Liver (tissue), 9 donors: ENCODE results near the gene PPP3CA. TPM values are rescaled to one million over a fixed set of nuclear protein-coding genes. Genes with fewer than 3 reads are reported as not detected.

Experiments
- DNase-seq: peaks from one replicate; pipeline ENCODE4 v3.0.0-alpha.2; 2017; ENCODE audit warnings: low spot score
- H3K27ac ChIP-seq, 2 donors: one replicate each; pipeline ENCODE4 v1.7.0; 2013; ENCODE audit warnings: inconsistent platforms in 2 of 2, low read length in 2 of 2, control low read depth in 1 of 2, low read depth in 1 of 2, mild to moderate bottlenecking in 1 of 2
- H3K27me3 ChIP-seq, 4 donors: one replicate each; pipeline versions ENCODE4 v1.6.1 to v1.7.0; 2013; ENCODE audit warnings: low read length in 3 of 4, inconsistent platforms in 1 of 4, mild to moderate bottlenecking in 1 of 4, moderate library complexity in 1 of 4; ENCODE audit not compliant: control insufficient read depth in 4 of 4, insufficient read depth in 4 of 4
- H3K36me3 ChIP-seq, 4 donors: one replicate each; pipeline versions ENCODE4 v1.6.1 to v1.7.0; 2013; ENCODE audit warnings: low read length in 3 of 4, mild to moderate bottlenecking in 3 of 4, low read depth in 1 of 4, moderate library complexity in 1 of 4; ENCODE audit not compliant: control insufficient read depth in 4 of 4, insufficient read depth in 3 of 4
- H3K4me1 ChIP-seq, 4 donors: one replicate each; pipeline versions ENCODE4 v1.6.1 to v1.7.0; 2013; ENCODE audit warnings: low read length in 3 of 4, mild to moderate bottlenecking in 3 of 4, moderate library complexity in 1 of 4; ENCODE audit not compliant: control insufficient read depth in 4 of 4, insufficient read depth in 4 of 4
- H3K4me3 ChIP-seq, 3 donors: one replicate each; pipeline versions ENCODE4 v1.6.1 to v1.7.0; 2013; ENCODE audit warnings: low read length in 3 of 3, control low read depth in 1 of 3, low read depth in 1 of 3, mild to moderate bottlenecking in 1 of 3
- H3K9ac ChIP-seq, 2 donors: one replicate each; pipeline ENCODE4 v1.7.0; 2013; ENCODE audit warnings: low read length in 2 of 2, mild to moderate bottlenecking in 2 of 2, moderate library complexity in 2 of 2, control low read depth in 1 of 2, low read depth in 1 of 2
- H3K9me3 ChIP-seq, 4 donors: one replicate each; pipeline versions ENCODE4 v1.6.1 to v1.7.0; 2013; ENCODE audit warnings: low read length in 3 of 4; ENCODE audit not compliant: control insufficient read depth in 4 of 4
- ATF3 ChIP-seq: IDR thresholded peaks from 2 replicates; pipeline ENCODE4 v1.6.1; 2016; ENCODE audit warnings: antibody characterized with exemption
- CTCF ChIP-seq: fragments of 150-350 bp; IDR thresholded peaks from 2 replicates; pipeline ENCODE4 v1.5.1; 2017; ENCODE audit warnings: improper control_type of control experiment, low read depth, low read length; ENCODE audit not compliant: missing input control
- EGR1 ChIP-seq, 2 donors: IDR thresholded peaks; 2 replicates each; pipeline ENCODE4 v1.6.1; 2016 to 2018; ENCODE audit warnings: antibody characterized with exemption in 2 of 2, low read depth in 2 of 2
- FOXA1 ChIP-seq: IDR thresholded peaks from 2 replicates; pipeline ENCODE4 v1.6.1; 2016; ENCODE audit warnings: antibody characterized with exemption
- FOXA2 ChIP-seq: IDR thresholded peaks from 2 replicates; pipeline ENCODE4 v1.6.1; 2016; ENCODE audit warnings: antibody characterized with exemption
- GABPA ChIP-seq, 2 donors: IDR thresholded peaks in 1 of 2; conservative IDR thresholded peaks in 1 of 2; 2 replicates each; pipeline ENCODE4 v1.6.1; 2016; ENCODE audit warnings: antibody characterized with exemption in 2 of 2, mild to moderate bottlenecking in 1 of 2, moderate library complexity in 1 of 2
- HNF4A ChIP-seq, 2 donors: conservative IDR thresholded peaks; 2 replicates each; pipeline ENCODE4 v1.6.1; 2016; ENCODE audit warnings: antibody characterized with exemption in 2 of 2, mild to moderate bottlenecking in 2 of 2
- JUND ChIP-seq, 2 donors: IDR thresholded peaks; 2 replicates each; pipeline ENCODE4 v1.6.1; 2016; ENCODE audit warnings: antibody characterized with exemption in 2 of 2
- NR2F2 ChIP-seq: IDR thresholded peaks from 2 replicates; pipeline ENCODE4 v1.6.1; 2016; ENCODE audit warnings: antibody characterized with exemption
- RAD21 ChIP-seq, 2 donors: IDR thresholded peaks; 2 replicates each; pipeline ENCODE4 v1.6.1; 2016; ENCODE audit warnings: antibody characterized with exemption in 2 of 2, mild to moderate bottlenecking in 2 of 2
- RXRA ChIP-seq, 2 donors: IDR thresholded peaks; 2 replicates each; pipeline ENCODE4 v1.6.1; 2017 to 2018; ENCODE audit warnings: antibody characterized with exemption in 2 of 2, mild to moderate bottlenecking in 1 of 2
- SP1 ChIP-seq: IDR thresholded peaks from 2 replicates; pipeline ENCODE4 v1.6.1; 2018; ENCODE audit warnings: antibody characterized with exemption, mild to moderate bottlenecking
- ZBTB33 ChIP-seq: IDR thresholded peaks from 2 replicates; pipeline ENCODE4 v1.6.1; 2016; ENCODE audit warnings: antibody characterized with exemption
- WGBS: extraction: QIAGEN DNeasy Blood & Tissue Kit; methylation state at CpG from one replicate; pipeline ENCODE4 v1.1.7; 2013; 5-methylcytosine and 5-hydroxymethylcytosine counted together
- polyA plus RNA-seq, 2 donors: library from polyadenylated mRNA; stranded (reverse) in 1 of 2; unstranded in 1 of 2; fragments of 200-250 nt in 1 of 2; fragments of >200 nt in 1 of 2; fragmentation: Nextera tagmentation in 1 of 2; extraction: Ambion mirVana in 1 of 2; gene quantifications; one replicate each; pipeline versions ENCODE4 v1.2.1 to v1.2.3, GENCODE V29; 2013 to 2015
- total RNA-seq, 2 donors: library from RNA; depleted of rRNA; stranded (reverse); fragments of >200 nt; gene quantifications; one replicate each; pipeline ENCODE4 v1.2.3, GENCODE V29; 2014
- donor health status: healthy.
- donor health status: healthy.
- donor health status: healthy.
- donor health status: healthy.
- donor health status: healthy.

The PPP3CA gene
- total and polyA plus RNA-seq, 4 donors, result 3.6 to 18.2 (median 14.2) TPM

- no peak for DNase-seq
- H3K9ac ChIP-seq, result no peak overlapping the region
- no peaks in the 10 kb centered on the region for H3K9me3 ChIP-seq
- no peak overlapping the region for H3K4me3 ChIP-seq
- H3K4me1 ChIP-seq, result no peaks in the 10 kb centered on the region
- no peaks in the 10 kb centered on the region for H3K27me3 ChIP-seq
- H3K27ac ChIP-seq, result no peak overlapping the region
- WGBS, result 89% methylated on average over 5 of the region's 5 CpGs
- no peaks in the 10 kb centered on the region for H3K36me3 ChIP-seq
- TF ChIP-seq RAD21 (IDR thresholded peaks at IDR 0.05) (no peak), FOXA2 (no peak)
These were observed 224.1 kb downstream of the PPP3CA start for GRCh38 chr4:101123231-101123630.

GRCh38 chr4:101122019-101122418, 225.3 kb downstream of the PPP3CA start:
- Histone ChIP-seq H3K9ac (no peak overlapping the region), H3K4me3 (no peak overlapping the region)
- TF ChIP-seq JUND (IDR thresholded peaks at IDR 0.05), result no peak
- TF ChIP-seq ZBTB33, result no peak
- TF ChIP-seq SP1, result no peak
- no peak for TF ChIP-seq FOXA1
- no peak for TF ChIP-seq HNF4A (conservative IDR thresholded peaks at IDR 0.05)
- TF ChIP-seq ATF3, result no peak
- TF ChIP-seq CTCF, result no peak
- no peak for TF ChIP-seq RXRA (IDR thresholded peaks at IDR 0.05)

GRCh38 chr4:101119141-101119540, 228.2 kb downstream of the PPP3CA start:
- WGBS, result 97% methylated on average over 3 of the region's 3 CpGs
- no peaks in the 10 kb centered on the region for H3K36me3 ChIP-seq
- no peak overlapping the region for H3K4me3 ChIP-seq

More at GRCh38 chr4:101122019-101122418, 225.3 kb downstream of the PPP3CA start:
- H3K9me3 ChIP-seq, result no peaks in the 10 kb centered on the region
- H3K4me1 ChIP-seq, result no peaks in the 10 kb centered on the region
- no peak for DNase-seq
- H3K27me3 ChIP-seq, result no peaks in the 10 kb centered on the region
- no peak overlapping the region for H3K27ac ChIP-seq
- no peaks in the 10 kb centered on the region for H3K36me3 ChIP-seq

More at GRCh38 chr4:101119141-101119540, 228.2 kb downstream of the PPP3CA start:
- Histone ChIP-seq H3K9me3 (no peaks in the 10 kb centered on the region), H3K27ac (no peak overlapping the region), H3K4me1 (no peaks in the 10 kb centered on the region), H3K27me3 (no peaks in the 10 kb centered on the region), H3K9ac (no peak overlapping the region)
- DNase-seq, result no peak
- TF ChIP-seq NR2F2, result no peak
- TF ChIP-seq EGR1 (IDR thresholded peaks at IDR 0.05; ENCODE audit: low read depth in 2 of 2), result no peak
- no peak for TF ChIP-seq GABPA (IDR thresholded peaks at IDR 0.05 in 1 of 2, conservative IDR thresholded peaks at IDR 0.05 in 1 of 2)
